PFSK-1 (cell line): Measurements from ENCODE around the gene MBL2.

Experiments
- FOXP2 ChIP-seq: optimal IDR thresholded peaks from 2 replicates; pipeline ENCODE3; 2011; ENCODE audit warnings: borderline replicate concordance, control low read depth, inconsistent platforms; ENCODE audit not compliant: insufficient read depth; ENCODE audit errors: extremely low read length, extremely low read depth
- POLR2AphosphoS5 ChIP-seq: IDR thresholded peaks from 2 replicates; pipeline ENCODE4 v1.6.1; 2012; ENCODE audit warnings: low read depth, mild to moderate bottlenecking, control low read depth, low read length, moderate library complexity
- SIN3A ChIP-seq: IDR thresholded peaks from 2 replicates; pipeline ENCODE4 v1.6.1; 2012; ENCODE audit warnings: mild to moderate bottlenecking, low read length, moderate library complexity, borderline replicate concordance; ENCODE audit not compliant: insufficient read depth
- TAF1 ChIP-seq: IDR thresholded peaks from 2 replicates; pipeline ENCODE4 v1.6.1; 2012; ENCODE audit warnings: low read length, control low read depth, borderline replicate concordance; ENCODE audit not compliant: insufficient read depth
- TF ChIP-seq, protein P1 (sequence below), 2 experiments: IDR thresholded peaks; 2 replicates each; pipeline versions ENCODE4 v1.6.1 to v1.8.0; 2011 to 2012; ENCODE audit warnings: low read depth in 2 of 2, low read length in 2 of 2, control low read depth in 1 of 2, inconsistent platforms in 1 of 2, mild to moderate bottlenecking in 1 of 2, moderate library complexity in 1 of 2; ENCODE audit not compliant: insufficient read depth in 1 of 2

MBL2 gene

DNA sequence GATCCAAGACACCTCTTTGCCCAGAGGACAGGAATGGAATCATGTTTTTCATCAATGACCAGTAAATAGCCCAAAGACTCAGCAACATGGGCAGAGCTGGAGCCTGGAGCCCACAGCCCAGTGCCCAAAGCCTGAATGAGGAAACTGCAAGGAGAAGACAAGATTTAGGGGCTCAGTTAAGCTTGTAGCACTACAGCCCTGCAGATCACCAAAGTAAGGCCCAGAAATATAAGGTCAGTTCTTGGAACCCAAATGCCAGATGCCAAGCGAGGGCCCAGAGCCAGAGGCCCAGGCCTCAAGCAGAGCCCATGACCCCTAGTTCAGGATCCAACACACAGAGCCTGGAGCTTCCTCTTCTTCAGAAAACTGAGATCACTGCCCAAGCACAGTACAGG, 32.4 kb downstream of the MBL2 start:
- TF ChIP-seq TAF1 (no peak), FOXP2 (no peak), SIN3A (no peak), POLR2AphosphoS5 (no peak)
- TF ChIP-seq, protein P1, sequence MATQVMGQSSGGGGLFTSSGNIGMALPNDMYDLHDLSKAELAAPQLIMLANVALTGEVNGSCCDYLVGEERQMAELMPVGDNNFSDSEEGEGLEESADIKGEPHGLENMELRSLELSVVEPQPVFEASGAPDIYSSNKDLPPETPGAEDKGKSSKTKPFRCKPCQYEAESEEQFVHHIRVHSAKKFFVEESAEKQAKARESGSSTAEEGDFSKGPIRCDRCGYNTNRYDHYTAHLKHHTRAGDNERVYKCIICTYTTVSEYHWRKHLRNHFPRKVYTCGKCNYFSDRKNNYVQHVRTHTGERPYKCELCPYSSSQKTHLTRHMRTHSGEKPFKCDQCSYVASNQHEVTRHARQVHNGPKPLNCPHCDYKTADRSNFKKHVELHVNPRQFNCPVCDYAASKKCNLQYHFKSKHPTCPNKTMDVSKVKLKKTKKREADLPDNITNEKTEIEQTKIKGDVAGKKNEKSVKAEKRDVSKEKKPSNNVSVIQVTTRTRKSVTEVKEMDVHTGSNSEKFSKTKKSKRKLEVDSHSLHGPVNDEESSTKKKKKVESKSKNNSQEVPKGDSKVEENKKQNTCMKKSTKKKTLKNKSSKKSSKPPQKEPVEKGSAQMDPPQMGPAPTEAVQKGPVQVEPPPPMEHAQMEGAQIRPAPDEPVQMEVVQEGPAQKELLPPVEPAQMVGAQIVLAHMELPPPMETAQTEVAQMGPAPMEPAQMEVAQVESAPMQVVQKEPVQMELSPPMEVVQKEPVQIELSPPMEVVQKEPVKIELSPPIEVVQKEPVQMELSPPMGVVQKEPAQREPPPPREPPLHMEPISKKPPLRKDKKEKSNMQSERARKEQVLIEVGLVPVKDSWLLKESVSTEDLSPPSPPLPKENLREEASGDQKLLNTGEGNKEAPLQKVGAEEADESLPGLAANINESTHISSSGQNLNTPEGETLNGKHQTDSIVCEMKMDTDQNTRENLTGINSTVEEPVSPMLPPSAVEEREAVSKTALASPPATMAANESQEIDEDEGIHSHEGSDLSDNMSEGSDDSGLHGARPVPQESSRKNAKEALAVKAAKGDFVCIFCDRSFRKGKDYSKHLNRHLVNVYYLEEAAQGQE (IDR thresholded peaks at IDR 0.05; ENCODE audit: insufficient read depth in 1 of 2, low read depth in 2 of 2, low read length in 2 of 2): no peak

DNA sequence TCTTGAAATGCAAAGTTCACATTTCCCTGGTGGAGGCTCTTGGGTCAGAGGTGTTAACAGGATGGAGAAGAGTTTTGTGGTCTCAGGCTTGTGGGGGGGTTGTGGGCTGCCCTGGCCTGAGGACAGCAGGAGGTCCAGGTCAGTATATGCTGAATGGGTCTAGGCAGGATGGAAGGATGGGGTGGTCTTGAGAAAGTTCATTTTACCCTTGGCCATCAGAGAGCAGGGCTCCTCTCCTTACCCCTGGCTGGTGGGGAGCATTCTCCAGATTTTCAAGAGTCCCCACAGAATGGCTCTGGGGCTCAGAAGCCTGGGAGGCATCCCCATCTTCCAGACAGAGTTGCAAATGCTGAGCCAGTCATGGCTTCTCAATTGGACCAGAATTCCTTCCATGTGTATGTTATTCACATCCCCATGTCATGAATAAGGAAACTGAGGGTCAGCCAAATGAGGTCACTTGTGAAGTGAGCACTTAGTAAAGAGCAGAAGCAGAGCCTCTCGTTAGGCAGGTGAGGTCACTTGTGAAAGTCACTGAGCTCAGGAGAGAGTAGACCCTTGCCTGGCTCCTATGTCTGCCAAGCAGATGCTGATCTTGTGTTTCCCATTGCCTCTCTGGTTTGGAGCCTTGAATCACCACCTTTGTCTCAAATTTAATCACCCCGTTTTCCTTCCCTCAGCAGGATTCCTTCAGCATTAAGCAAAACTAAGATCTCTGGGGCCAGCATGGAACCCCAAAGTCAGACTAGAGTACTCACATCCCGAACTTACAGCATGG, 33.0 kb downstream of the MBL2 start:
- TF ChIP-seq SIN3A: no peak
- no peak for TF ChIP-seq FOXP2
- TF ChIP-seq, protein P1 (IDR thresholded peaks at IDR 0.05; ENCODE audit: insufficient read depth in 1 of 2, low read depth in 2 of 2, low read length in 2 of 2): no peak
- no peak for TF ChIP-seq POLR2AphosphoS5
- no peak for TF ChIP-seq TAF1

DNA sequence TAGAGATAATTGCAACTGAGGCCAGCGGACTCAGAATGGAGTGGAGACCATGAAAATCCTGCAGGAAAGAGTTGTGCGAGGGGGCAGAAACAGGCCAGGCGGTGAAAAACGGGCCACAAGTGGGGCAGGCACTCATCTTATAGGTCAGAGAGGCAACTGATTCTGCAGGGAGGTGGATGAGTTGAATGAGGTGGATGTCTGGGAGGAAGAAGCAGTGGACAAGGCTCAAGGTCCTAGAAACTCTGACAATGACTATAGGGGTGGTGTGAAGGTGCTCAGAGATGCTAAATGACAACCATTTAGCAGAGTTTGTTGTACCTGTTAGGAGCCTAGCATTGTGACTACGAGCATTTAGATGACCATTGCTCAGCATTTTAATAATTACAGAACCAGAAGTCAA, 33.6 kb downstream of the MBL2 start:
- no peak for TF ChIP-seq FOXP2
- TF ChIP-seq SIN3A: no peak
- TF ChIP-seq POLR2AphosphoS5: no peak
- no peak for TF ChIP-seq TAF1
- TF ChIP-seq, protein P1 (IDR thresholded peaks at IDR 0.05; ENCODE audit: insufficient read depth in 1 of 2, low read depth in 2 of 2, low read length in 2 of 2): no peak

DNA sequence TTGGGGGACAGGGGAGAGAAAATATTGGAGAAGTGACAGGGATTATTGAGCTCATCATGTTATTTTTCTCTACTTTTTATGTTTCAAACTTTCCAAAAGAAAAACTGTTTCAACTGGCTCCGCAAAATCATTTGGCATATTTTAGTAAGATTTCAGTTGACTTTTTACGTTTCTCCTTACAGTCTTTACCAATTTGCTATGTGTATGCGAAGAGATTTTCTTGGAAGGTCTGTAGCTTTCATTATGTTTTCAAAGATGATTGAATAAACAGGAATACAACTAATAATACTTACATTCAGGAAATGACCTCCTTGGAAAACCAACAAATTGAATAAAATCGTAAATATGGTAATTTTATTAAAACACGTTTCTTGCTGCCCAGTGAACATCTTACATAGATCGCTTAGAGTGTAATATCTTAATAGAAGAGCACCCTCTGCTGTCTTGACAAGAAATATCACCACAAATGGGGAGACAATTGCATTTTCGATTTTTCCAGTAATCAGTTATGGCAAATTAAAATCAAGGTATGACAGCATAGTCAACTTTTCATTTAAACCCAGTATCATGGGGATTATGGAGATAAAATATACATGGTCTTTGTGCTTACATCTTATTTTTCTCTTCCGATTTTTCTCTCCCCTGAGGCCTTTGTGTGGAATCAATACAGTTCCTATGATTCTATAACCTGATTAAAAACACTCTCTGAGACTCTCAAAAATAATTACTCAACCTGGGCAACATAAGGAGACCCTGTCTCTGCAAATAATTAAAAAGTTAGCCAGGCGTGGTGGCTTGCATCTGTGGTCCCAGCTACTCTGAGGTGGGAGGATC, 43.1 kb downstream of the MBL2 start:
- TF ChIP-seq POLR2AphosphoS5 (no peak), SIN3A (no peak), FOXP2 (no peak), TAF1 (no peak)
- TF ChIP-seq, protein P1 (IDR thresholded peaks at IDR 0.05; ENCODE audit: insufficient read depth in 1 of 2, low read depth in 2 of 2, low read length in 2 of 2): no peak
